PC-9 (cell line): ENCODE measurements around the gene UNC13D. TPM values are rescaled to one million over a fixed set of nuclear protein-coding genes. Genes with fewer than 3 reads are reported as not detected.

Experiments
- BruUV-seq: library from RNA; stranded (reverse); fragments of 400-500 nt; replicated peaks from 2 replicates; lab custom pipeline; 2021; lab: Mats Ljungman, UMichigan
- CTCF ChIA-PET: fragments of 300-600 bp; sonication (Branson Sonifier 250); formaldehyde crosslinking; loops from one replicate; lab custom pipeline; 2022; ENCODE audit warnings: antibody characterized with exemption; lab: Charles Lee
- POLR2A ChIA-PET: fragments of 300-600 bp; sonication (Branson Sonifier 250); formaldehyde crosslinking; loops from one replicate; lab custom pipeline; 2022; ENCODE audit warnings: antibody characterized with exemption; ENCODE audit not compliant: unreplicated experiment; lab: Charles Lee
- DNase-seq, 2 experiments: peaks; one replicate each; pipeline versions ENCODE4 v3.0.0 to v3.0.0-alpha.2; 2015 to 2022; ENCODE audit warnings: mixed read lengths in 1 of 2
- H2AFZ ChIP-seq: fragments of 200-600 bp; sonication (generic); 2 replicates; pipeline ENCODE4 v1.8.1; 2017; ENCODE audit warnings: antibody characterized with exemption
- H3F3A ChIP-seq: fragments of 200-600 bp; sonication (generic); 2 replicates; pipeline ENCODE4 v1.8.1; 2017; ENCODE audit warnings: antibody characterized with exemption, mild to moderate bottlenecking, low read depth; ENCODE audit not compliant: insufficient read depth
- H3K27ac ChIP-seq: fragments of 200-600 bp; sonication (generic); 2 replicates; pipeline ENCODE4 v1.6.1; 2016; ENCODE audit warnings: mixed run types
- H3K27me3 ChIP-seq: fragments of 200-600 bp; sonication (generic); 2 replicates; pipeline ENCODE4 v1.6.1; 2016; ENCODE audit warnings: low read depth, mixed run types; ENCODE audit not compliant: insufficient read depth
- H3K36me3 ChIP-seq: fragments of 200-600 bp; sonication (generic); 2 replicates; pipeline ENCODE4 v1.6.1; 2016; ENCODE audit warnings: low read depth, mixed run types
- H3K4me1 ChIP-seq: fragments of 200-600 bp; sonication (generic); replicated peaks from 2 replicates; pipeline ENCODE4 v1.6.1; 2016; ENCODE audit warnings: mixed run types; ENCODE audit not compliant: insufficient read depth
- H3K4me2 ChIP-seq: fragments of 200-600 bp; sonication (generic); 2 replicates; pipeline ENCODE4 v1.6.1; 2017; ENCODE audit warnings: mixed run types
- H3K4me3 ChIP-seq: fragments of 200-600 bp; sonication (generic); 2 replicates; pipeline ENCODE4 v1.6.1; 2016; ENCODE audit warnings: mixed run types
- H3K79me2 ChIP-seq: fragments of 200-600 bp; sonication (generic); 2 replicates; pipeline ENCODE4 v1.6.1; 2017; ENCODE audit warnings: low read depth, mixed run types
- H3K9me2 ChIP-seq: fragments of 200-600 bp; sonication (generic); 2 replicates; pipeline ENCODE4 v1.8.1; 2017; ENCODE audit warnings: mild to moderate bottlenecking; ENCODE audit not compliant: insufficient read depth
- H3K9me3 ChIP-seq: fragments of 200-600 bp; sonication (generic); 2 replicates; pipeline ENCODE4 v1.8.1; 2016; ENCODE audit warnings: low read depth; ENCODE audit not compliant: insufficient read depth
- H4K20me1 ChIP-seq: fragments of 200-600 bp; sonication (generic); 2 replicates; pipeline ENCODE4 v1.8.1; 2017; ENCODE audit not compliant: insufficient read depth
- EZH2 ChIP-seq: fragments of 200-600 bp; sonication (generic); IDR thresholded peaks from 2 replicates; pipeline ENCODE4 v1.8.0; 2017; ENCODE audit warnings: antibody characterized with exemption, low read depth
- intact Hi-C: fragments of 100-400 bp; cut with micrococcal nuclease; formaldehyde crosslinking; loops from one replicate; pipeline ENCODE4 v1.10.0; 2022; ENCODE audit not compliant: unreplicated experiment
- microRNA-seq: library from miRNA; unstranded; fragments of <30 nt; microRNA quantifications from one replicate; pipeline ENCODE4 v1.2.0, GENCODE V29; 2021; ENCODE audit warnings: borderline number of aligned reads, borderline replicate concordance
- total RNA-seq: library from RNA; stranded (reverse); gene quantifications from 2 replicates; pipeline ENCODE4 v1.2.3, GENCODE V29; 2021
- TF ChIP-seq, protein P1 (sequence below): fragments of 200-600 bp; sonication (generic); conservative IDR thresholded peaks from 2 replicates; pipeline ENCODE4 v1.6.1; 2017; ENCODE audit warnings: mixed run types, antibody characterized with exemption, mild to moderate bottlenecking, moderate library complexity

UNC13D gene
- total RNA-seq, 1 experiment from 2014 or later: 94.4 TPM

DNA sequence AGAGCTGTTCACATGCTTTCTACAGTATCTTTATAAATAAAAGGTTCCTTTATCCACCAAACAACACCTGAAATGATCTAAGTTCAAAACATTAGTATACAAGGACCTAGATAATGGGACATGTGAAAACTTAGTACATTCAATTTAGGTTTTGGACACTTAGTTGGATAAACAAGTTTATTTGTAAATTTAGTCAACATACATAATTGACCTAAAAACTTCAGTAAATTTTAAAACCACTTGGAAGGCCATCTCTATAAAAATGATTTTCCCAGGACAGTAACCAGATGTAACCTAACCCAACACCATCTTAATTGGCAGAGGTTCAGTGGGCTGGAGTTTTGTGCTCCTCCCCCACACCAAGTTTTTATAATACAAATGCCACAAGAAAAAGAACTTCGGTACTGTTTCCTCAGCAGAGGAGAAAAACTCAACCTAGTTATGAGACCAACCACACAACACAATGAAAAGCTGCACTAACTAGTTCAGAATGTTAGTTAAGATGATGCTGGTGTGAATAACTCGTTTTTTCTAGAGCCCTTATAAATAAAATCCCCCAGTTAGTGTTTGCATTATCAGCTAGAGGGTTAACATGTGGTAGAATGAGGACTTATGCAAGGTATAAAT lies 66.8 kb downstream of the UNC13D start:
- H2AFZ ChIP-seq: no peak overlapping the region
- H3K27ac ChIP-seq: 0 out of 2 replicates have a peak overlapping the region, but pooled peaks have one; percentile 4
- no peak for DNase-seq
- H3K4me2 ChIP-seq: peak overlapping the region; percentile 96
- peaks cover 36% of the 10 kb centered on the region for H4K20me1 ChIP-seq
- H3K36me3 ChIP-seq: peaks cover 26% of the 10 kb centered on the region
- BruUV-seq: no TSS peak
- H3K9me2 ChIP-seq: no peaks in the 10 kb centered on the region
- H3K27me3 ChIP-seq: no peaks in the 10 kb centered on the region
- H3K79me2 ChIP-seq: peaks cover 32% of the 10 kb centered on the region
- H3K9me3 ChIP-seq: no peaks in the 10 kb centered on the region
- intact Hi-C loops: loop anchor here (5.0 to 10.0 kb wide), 3 partner anchors 40 to 497 kb away; partner anchors contain the start of gene CDK3
- TF ChIP-seq, protein P1, sequence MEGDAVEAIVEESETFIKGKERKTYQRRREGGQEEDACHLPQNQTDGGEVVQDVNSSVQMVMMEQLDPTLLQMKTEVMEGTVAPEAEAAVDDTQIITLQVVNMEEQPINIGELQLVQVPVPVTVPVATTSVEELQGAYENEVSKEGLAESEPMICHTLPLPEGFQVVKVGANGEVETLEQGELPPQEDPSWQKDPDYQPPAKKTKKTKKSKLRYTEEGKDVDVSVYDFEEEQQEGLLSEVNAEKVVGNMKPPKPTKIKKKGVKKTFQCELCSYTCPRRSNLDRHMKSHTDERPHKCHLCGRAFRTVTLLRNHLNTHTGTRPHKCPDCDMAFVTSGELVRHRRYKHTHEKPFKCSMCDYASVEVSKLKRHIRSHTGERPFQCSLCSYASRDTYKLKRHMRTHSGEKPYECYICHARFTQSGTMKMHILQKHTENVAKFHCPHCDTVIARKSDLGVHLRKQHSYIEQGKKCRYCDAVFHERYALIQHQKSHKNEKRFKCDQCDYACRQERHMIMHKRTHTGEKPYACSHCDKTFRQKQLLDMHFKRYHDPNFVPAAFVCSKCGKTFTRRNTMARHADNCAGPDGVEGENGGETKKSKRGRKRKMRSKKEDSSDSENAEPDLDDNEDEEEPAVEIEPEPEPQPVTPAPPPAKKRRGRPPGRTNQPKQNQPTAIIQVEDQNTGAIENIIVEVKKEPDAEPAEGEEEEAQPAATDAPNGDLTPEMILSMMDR: no peak
- TF ChIP-seq EZH2: no peak
- POLR2A ChIA-PET: interaction anchor here (0.6 to 0.7 kb wide), 2 partner anchors 63 to 213 kb away, joined by 3 to 4 read pairs; no protein-coding TSS in a partner anchor
- peak overlapping the region; percentile 90 for H3K4me3 ChIP-seq
- H3F3A ChIP-seq: peaks cover 58% of the 10 kb centered on the region
- peaks cover 52% of the 10 kb centered on the region for H3K4me1 ChIP-seq
- CTCF ChIA-PET: interaction anchor here (1.3 kb wide), 1 partner anchor 13 kb away, joined by 3 read pairs; no protein-coding TSS in a partner anchor

Small RNAs within 50 kb of the gene (microRNA-seq; reads per million reads assigned to microRNA genes)
- gene MIR4738: not detected

Other genes starting within 250 kb of the UNC13D start
- 0.31 and 0.40 TPM in 2 replicates for gene SMIM5, start 211.0 kb downstream of the UNC13D start, total RNA-seq
- gene RECQL5, start 177.2 kb downstream of the UNC13D start, total RNA-seq: 41.0 and 44.2 TPM in 2 replicates
- gene SAP30BP, start 177.1 kb downstream of the UNC13D start, total RNA-seq: 79.5 and 80.3 TPM in 2 replicates
- 448 and 461 TPM in 2 replicates for gene ITGB4, start 122.9 kb downstream of the UNC13D start, total RNA-seq
- 12.7 and 12.8 TPM in 2 replicates for gene GALK1, start 79.2 kb downstream of the UNC13D start, total RNA-seq
- 25.3 and 27.8 TPM in 2 replicates for gene UNK, start 59.6 kb downstream of the UNC13D start, total RNA-seq
- gene WBP2, start 10.9 kb upstream of the UNC13D start, total RNA-seq: 114 and 159 TPM in 2 replicates
- 46.1 and 48.3 TPM in 2 replicates for gene TRIM47, start 34.2 kb upstream of the UNC13D start, total RNA-seq
- gene TRIM65, start 52.5 kb upstream of the UNC13D start, total RNA-seq: 21.1 and 27.1 TPM in 2 replicates
- 127 and 136 TPM in 2 replicates for gene MRPL38, start 60.5 kb upstream of the UNC13D start, total RNA-seq
- 22.5 and 28.7 TPM in 2 replicates for gene FBF1, start 96.6 kb upstream of the UNC13D start, total RNA-seq
- 35.5 and 37.1 TPM in 2 replicates for gene ACOX1, start 134.8 kb upstream of the UNC13D start, total RNA-seq
- gene TEN1, start 134.8 kb upstream of the UNC13D start, total RNA-seq: 19.6 and 22.7 TPM in 2 replicates
- gene CDK3, start 156.5 kb upstream of the UNC13D start, total RNA-seq: 10.3 and 12.3 TPM in 2 replicates
- 60.8 and 77.8 TPM in 2 replicates for gene EVPL, start 182.9 kb upstream of the UNC13D start, total RNA-seq
- 69.7 and 91.7 TPM in 2 replicates for gene SRP68, start 228.1 kb upstream of the UNC13D start, total RNA-seq
- 2.8 and 3.0 TPM in 2 replicates for gene GALR2, start 230.4 kb upstream of the UNC13D start, total RNA-seq
- not detected in 2 replicates for gene ZACN, start 234.8 kb upstream of the UNC13D start, total RNA-seq